HG03460 (cell line): Measurements from ENCODE around the gene PSMB5.

ENCODE experiments used
- ATAC-seq: cut with Tn5 transposase; IDR thresholded peaks from one replicate; pipeline ENCODE4 v1.9.1; 2021; ENCODE audit not compliant: unreplicated experiment

Gene PSMB5

DNA sequence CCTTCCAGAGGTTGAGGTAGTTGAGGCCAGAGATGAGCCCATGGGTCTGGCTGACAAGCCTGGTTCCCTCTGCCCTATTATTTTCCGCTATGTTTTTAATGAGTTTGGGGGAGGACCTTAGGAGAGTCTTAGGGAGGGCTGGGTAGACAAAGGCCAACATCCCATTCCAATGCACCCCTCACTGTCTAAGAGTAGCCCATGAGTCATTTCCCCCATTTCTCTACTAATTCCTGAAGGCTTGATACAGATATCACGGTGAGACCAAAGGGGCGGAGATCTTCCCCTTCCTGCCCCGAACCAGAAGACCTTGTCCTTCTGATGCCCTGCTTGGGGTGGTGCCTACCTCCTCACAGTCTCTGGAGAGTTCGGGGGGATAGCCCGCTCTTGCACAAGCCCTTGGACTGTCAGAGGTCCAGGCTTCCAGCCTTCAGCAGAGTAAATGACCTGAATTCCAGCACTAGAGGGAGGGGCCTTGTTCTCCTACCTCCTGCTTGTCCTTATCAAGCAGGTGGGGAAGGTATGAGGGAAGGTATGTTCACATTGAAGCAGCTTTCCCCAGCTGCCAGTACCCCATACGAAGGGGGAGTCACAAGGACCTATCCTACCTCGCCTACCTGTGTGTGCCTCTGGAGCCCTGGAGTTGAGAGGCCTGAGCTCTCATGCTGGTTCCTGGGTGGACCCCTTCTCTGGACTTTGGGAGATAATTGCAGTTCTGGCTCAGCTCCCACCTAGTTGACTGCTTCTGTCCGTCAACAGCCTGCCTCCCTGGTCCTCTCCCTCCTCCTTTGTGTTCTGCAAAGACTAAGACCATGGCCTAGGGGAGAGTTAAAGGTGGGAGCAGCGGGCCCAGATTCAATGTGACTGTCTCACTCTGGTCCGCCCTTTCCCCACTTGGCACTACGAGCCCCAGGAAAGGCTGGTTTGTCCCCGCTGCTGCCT lies 11.0 kb upstream of the PSMB5 start:
- no peak for ATAC-seq

DNA sequence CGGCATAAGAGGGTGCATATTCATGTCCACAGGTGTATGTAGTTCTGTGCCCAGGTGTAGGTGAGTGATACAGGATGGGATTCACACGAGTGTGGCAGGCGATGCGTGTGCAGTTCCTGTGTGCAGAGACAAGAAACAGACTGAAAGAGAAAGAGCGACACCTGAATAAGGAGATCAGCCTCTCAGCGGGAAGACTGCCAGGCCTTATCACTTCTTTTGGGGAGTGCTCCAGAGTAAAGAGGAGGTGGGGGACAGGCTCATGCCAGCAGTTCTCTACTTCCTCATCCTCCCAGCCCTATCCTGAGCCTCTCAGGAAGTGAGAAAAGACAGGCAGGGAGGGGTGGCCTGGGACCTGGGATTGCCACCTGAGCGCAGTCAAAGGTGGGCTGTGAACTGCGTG lies 10.1 kb upstream of the PSMB5 start:
- ATAC-seq = no peak

GRCh38 chr14:23043754-23044153 lies 9.1 kb upstream of the PSMB5 start:
- ATAC-seq = no peak

GRCh38 chr14:23043145-23043544 lies 8.4 kb upstream of the PSMB5 start:
- ATAC-seq = no peak

- ATAC-seq = no peak
These were observed 7.7 kb upstream of the PSMB5 start, which contains the start of gene PSMB11 for GRCh38 chr14:23042162-23042965. Gene PSMB11 (plus strand): TSS chr14:23042212. CDS start chr14:23042226, 14 bp downstream.

GRCh38 chr14:23041729-23042128 lies 7.0 kb upstream of the PSMB5 start:
- ATAC-seq = no peak

DNA sequence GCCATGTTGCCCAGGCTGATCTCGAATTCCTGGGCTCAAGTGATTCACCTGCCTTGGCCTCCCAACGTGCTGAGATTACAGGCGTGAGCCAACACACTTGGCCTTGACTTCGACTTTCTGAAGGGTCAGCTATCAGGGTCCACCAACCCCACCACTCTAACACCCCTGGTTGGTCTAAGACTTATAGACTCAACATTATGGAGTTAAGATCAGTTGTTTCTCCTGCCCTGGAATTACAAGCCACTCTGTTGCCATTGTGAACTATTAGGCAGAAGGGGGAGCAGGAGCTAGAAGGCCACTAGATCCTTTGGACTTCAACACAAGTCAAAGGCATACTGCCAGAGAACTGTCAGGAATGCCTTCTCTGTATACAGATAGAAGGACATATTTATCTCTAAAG lies 5.4 kb upstream of the PSMB5 start:
- no peak for ATAC-seq

DNA sequence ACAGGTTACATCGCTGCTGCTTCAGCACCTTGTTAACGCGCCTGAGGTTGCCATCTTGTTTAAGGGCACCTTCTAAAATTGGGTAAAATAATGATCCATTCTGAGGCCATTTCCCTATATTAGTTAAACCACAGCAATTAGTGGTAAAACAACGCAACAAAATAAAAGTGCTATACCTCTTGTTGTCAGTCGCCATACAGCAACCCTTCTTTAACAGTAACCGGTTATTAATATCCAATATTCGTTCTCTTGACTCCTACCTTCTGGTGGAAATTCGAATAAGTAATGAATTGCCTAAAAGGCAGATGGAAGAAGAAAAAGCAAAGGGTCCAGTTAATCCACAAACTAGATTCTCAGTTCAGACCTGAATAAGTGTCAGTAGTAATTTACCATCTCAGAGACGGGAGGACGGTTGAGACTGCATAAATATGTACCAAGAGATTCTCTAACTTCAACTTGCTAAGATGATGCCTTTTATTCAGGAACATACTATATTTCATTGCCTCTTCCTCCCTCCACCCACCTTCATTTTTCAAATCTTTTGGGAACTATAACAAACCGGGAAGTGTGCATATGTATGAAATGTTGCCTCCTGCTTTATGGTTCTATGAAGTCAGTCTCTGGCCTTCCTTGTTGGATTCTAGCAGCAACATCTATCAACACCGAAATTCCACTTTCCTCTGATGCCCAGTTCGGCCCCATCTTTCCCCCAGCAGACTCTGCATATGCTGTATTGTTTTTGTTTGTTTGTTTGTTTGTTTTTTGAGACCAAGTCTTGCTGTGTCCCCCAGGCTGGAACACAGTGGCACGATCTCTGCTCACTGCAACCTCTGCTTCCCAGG lies 824 bp upstream of the PSMB5 start:
- ATAC-seq = no peak

- no peak for ATAC-seq
These were observed 751 bp downstream of the PSMB5 start for GRCh38 chr14:23033801-23034497.

GRCh38 chr14:23033251-23033727 lies 1.4 kb downstream of the PSMB5 start:
- ATAC-seq = no peak

DNA sequence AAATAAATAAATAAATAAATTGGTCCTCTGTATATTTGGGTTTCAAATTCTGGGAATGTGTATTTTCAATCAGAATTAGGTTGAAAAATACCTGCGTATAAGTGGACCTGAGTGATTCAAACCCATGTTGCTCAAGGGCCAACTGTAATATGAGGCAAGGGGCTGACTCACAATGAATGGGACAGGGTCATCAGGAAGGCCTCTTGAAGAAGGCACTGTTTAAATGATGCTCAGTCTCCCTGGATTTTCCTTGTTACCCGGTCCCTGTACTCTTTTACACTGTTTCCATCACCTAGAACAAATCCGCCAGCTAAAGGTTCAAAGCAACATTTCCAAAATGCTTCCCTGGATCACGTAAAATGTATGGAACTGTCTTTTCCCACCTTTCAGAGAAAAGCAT lies 3.8 kb downstream of the PSMB5 start:
- no peak for ATAC-seq

DNA sequence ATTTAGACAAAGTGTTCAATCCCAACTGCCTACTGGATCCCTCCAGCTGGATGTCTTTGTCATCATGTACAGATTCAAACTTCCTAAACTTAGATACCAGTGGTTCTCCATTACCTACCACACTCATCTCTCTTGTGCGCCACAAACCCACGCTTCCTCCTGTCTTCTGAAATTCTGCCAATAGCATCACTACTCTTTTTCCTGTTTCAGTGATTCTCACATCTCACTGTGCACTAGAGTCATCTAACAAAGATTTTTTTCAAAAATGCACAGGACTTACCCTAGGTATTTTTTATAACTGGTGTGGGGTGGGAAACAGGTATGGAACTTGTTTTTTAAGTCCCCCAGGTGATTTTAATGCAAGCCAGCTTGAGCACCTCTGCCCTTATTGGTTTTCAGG lies 5.9 kb downstream of the PSMB5 start:
- ATAC-seq = no peak

DNA sequence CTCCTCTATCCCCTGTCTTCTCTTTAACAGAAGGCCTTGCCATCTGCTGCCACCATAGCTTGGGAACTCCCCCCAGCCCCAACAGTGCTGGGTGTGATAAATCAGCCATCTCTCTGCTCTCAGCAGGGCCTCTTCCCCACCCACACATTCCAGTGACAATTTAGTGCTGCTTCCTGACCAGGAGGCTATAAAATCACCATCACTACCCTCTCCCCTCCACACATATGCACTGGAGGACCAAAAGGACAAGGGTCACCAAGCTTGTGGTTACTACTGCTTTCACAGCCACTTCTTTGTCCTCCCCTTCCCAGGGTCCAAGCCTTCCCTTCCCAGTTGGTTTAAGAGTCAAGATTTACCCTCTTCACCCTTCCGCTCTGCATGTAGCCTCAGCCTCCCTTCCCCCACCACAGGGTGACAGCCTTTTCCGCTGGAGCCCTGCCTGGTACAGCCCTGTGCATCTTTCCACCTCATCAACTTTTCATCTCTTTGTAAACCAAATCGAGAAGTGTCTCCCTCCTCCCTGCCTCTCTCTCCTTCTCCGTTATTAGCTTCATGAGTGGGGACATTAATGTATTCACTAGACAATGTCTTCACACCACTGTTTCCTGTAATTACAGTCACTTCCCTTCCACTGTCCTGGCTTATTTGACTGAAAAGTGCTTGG lies 9.4 kb downstream of the PSMB5 start:
- ATAC-seq = no peak

DNA sequence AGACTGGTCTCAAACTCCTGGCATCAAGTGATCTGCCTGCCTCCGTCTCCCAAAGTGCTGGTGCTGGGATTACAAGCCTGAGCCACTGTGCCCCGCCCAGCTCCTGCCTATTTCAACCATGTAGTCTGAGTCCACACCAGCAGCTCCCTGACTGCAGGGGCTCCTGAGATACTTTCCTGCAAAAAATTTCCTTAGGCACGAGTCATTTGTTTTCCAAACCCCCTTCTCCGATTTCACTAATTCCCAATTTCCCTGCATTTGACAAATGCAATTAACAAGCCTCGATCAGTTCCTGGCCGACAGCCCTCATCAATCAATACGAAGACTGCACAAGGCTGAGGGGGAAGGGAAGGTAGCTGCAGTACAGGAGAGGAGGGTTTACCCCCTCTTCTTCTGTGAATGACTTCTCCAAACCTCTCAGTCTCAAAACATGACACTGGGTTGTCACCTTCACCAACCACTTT lies 10.1 kb downstream of the PSMB5 start:
- no peak for ATAC-seq

DNA sequence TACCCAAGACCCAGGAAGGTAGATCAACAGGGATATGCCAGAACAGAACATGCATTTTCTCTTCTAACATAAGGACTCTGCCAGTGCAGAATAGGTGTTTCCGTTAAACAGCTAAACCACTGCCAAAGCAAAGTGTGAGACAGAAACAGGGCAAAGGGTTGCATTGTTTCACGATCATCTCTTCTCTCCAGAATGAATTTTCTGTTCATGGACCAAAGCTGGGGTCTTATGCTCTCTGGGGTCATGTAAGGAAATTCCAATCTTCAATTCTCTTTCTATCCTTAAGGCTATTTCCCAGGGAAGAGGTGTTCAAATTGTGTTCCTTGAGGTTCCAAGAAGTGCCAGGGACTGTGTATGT lies 10.9 kb downstream of the PSMB5 start:
- ATAC-seq = no peak

- no peak for ATAC-seq
These were observed 11.5 kb downstream of the PSMB5 start for GRCh38 chr14:23023022-23023794.

GRCh38 chr14:23021889-23022442 lies 12.7 kb downstream of the PSMB5 start:
- no peak for ATAC-seq

DNA sequence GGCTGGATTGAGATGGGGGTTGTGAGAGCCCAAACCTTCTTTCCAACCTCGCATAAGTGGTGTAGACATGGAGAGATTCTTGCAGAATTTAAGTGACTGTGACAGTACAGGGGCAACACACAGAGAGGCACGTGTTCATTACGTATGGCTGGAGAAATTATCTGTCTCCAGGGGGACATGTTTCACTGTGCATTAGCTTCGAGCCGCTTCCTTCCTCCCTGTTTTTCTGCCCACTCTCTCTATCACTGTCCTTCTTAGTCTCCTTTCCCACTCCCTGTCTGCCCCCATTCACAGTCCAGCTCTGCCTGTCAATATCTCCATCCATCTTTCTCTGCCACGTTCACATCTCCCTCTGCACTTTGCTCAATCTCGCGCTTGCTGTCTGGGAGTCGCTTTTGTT lies 13.3 kb downstream of the PSMB5 start:
- ATAC-seq = no peak
